K562 (cell line): ENCODE measurements around the gene DYRK1A.

ENCODE experiments used
- SMAD3 ChIP-seq: fragments of 450-650 bp; formaldehyde crosslinking; conservative IDR thresholded peaks from 2 replicates; pipeline ENCODE4 v1.4.0; 2020; ENCODE audit warnings: mild to moderate bottlenecking
- ZFX ChIP-seq: sonication (generic); formaldehyde crosslinking; IDR thresholded peaks from 2 replicates; pipeline ENCODE4 v1.8.0; 2022; ENCODE audit warnings: mild to moderate bottlenecking, missing genetic modification reagents, moderate library complexity

- peak; percentile 95 for TF ChIP-seq ZFX (CRISPR knock-in tag)
- TF ChIP-seq SMAD3 (CRISPR knock-in tag) = peak; percentile 29; the same call in 1 of the 2 replicates
Measured at GRCh38 chr21:37365517-37366481, 774 bp upstream of the DYRK1A start.
